Chondrocyte (in vitro differentiated cells): ENCODE measurements around the gene HPCAL4. TPM values are rescaled to one million over a fixed set of nuclear protein-coding genes. Genes with fewer than 3 reads are reported as not detected.

Experiments
- DNase-seq: peaks from one replicate; pipeline ENCODE4 v3.0.0; 2021; ENCODE audit warnings: mixed read lengths, low spot score
- H3K27ac Mint-ChIP-seq: one replicate; pipeline ENCODE4 v1.8.0; 2021; ENCODE audit warnings: mild to moderate bottlenecking, moderate library complexity, mixed read lengths; ENCODE audit not compliant: unreplicated experiment
- H3K27me3 Mint-ChIP-seq: 2 replicates; pipeline ENCODE4 v1.8.0; 2021; ENCODE audit warnings: low read depth, mixed read lengths
- H3K36me3 Mint-ChIP-seq: 2 replicates; pipeline ENCODE4 v1.8.0; 2021; ENCODE audit warnings: low read depth, mixed read lengths
- H3K4me1 Mint-ChIP-seq: 2 replicates; pipeline ENCODE4 v1.8.0; 2021; ENCODE audit warnings: low read depth, mild to moderate bottlenecking, mixed read lengths
- H3K4me3 Mint-ChIP-seq: one replicate; pipeline ENCODE4 v1.8.0; 2021; ENCODE audit warnings: mild to moderate bottlenecking, moderate library complexity, mixed read lengths; ENCODE audit not compliant: unreplicated experiment
- H3K9me3 Mint-ChIP-seq: 2 replicates; pipeline ENCODE4 v1.8.0; 2021; ENCODE audit warnings: low read depth, mixed read lengths
- total RNA-seq: library from RNA; stranded (reverse); gene quantifications from 3 replicates; pipeline ENCODE4 v1.2.1, GENCODE V29; 2021
- TF ChIP-seq, protein P1 (sequence below): fragments of 200-600 bp; sonication (generic); IDR thresholded peaks from 2 replicates; pipeline ENCODE4 v1.5.0; 2021; ENCODE audit warnings: antibody characterized with exemption, mild to moderate bottlenecking, moderate library complexity

The HPCAL4 gene
- total RNA-seq, 1 donor from 2014 or later: not detected

GRCh38 chr1:39732730-39733129, 41.5 kb upstream of the HPCAL4 start:
- Mint-ChIP-seq H3K4me1 (peaks cover 4% of the 10 kb centered on the region), H3K4me3 (no peak overlapping the region), H3K27me3 (peaks cover 37% of the 10 kb centered on the region), H3K9me3 (no peaks in the 10 kb centered on the region), H3K36me3 (peaks cover 1% of the 10 kb centered on the region), H3K27ac (no peak overlapping the region)
- TF ChIP-seq, protein P1, sequence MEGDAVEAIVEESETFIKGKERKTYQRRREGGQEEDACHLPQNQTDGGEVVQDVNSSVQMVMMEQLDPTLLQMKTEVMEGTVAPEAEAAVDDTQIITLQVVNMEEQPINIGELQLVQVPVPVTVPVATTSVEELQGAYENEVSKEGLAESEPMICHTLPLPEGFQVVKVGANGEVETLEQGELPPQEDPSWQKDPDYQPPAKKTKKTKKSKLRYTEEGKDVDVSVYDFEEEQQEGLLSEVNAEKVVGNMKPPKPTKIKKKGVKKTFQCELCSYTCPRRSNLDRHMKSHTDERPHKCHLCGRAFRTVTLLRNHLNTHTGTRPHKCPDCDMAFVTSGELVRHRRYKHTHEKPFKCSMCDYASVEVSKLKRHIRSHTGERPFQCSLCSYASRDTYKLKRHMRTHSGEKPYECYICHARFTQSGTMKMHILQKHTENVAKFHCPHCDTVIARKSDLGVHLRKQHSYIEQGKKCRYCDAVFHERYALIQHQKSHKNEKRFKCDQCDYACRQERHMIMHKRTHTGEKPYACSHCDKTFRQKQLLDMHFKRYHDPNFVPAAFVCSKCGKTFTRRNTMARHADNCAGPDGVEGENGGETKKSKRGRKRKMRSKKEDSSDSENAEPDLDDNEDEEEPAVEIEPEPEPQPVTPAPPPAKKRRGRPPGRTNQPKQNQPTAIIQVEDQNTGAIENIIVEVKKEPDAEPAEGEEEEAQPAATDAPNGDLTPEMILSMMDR: no peak
- DNase-seq: no peak

DNA sequence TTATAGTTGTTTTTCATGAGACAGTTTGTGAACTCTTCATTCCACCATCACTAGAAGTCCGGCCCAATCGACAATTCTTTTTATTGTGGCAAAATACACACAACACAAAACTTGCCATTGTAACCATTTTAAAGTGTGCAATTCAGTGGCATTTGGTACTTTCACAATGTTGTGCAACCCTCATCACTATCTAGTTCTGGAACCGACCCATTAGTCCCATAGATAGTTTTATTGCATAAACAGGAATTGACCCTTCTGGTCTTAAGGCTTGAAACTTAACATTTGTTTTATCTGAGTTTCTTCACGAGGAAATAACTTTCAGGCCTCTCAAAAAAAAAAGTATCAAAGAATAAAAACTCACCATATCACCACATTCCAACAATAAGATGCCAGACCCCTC, 38.6 kb upstream of the HPCAL4 start:
- peaks cover 4% of the 10 kb centered on the region for H3K4me1 Mint-ChIP-seq
- no peak overlapping the region for H3K4me3 Mint-ChIP-seq
- TF ChIP-seq, protein P1: no peak
- DNase-seq: no peak
- H3K36me3 Mint-ChIP-seq: no peaks in the 10 kb centered on the region
- H3K27ac Mint-ChIP-seq: no peak overlapping the region
- H3K9me3 Mint-ChIP-seq: no peaks in the 10 kb centered on the region
- peaks cover 48% of the 10 kb centered on the region for H3K27me3 Mint-ChIP-seq

DNA sequence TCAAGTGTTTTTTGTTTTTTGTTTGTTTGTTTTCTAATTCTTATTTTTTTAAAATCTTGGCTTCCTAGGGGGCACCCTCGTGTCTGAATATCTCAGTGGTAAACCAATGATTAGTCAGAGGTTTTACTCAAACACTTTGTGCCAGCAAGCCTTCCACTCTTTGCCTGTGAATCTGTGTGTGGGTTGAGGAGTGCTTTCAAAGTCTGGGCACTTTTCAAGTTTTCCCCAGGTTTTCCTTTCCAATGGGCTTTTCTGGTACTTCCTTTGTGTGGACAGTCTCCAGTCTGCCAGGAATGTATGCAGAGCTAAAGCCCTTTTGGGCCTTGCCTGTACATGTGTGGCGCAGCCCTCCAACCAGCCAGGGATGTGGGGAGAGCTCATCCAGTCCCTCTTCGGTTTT, 37.8 kb upstream of the HPCAL4 start:
- peaks cover 56% of the 10 kb centered on the region for H3K27me3 Mint-ChIP-seq
- H3K36me3 Mint-ChIP-seq: no peaks in the 10 kb centered on the region
- no peaks in the 10 kb centered on the region for H3K9me3 Mint-ChIP-seq
- peaks cover 4% of the 10 kb centered on the region for H3K4me1 Mint-ChIP-seq
- no peak for DNase-seq
- H3K27ac Mint-ChIP-seq: no peak overlapping the region
- no peak overlapping the region for H3K4me3 Mint-ChIP-seq
- TF ChIP-seq, protein P1: no peak

DNA sequence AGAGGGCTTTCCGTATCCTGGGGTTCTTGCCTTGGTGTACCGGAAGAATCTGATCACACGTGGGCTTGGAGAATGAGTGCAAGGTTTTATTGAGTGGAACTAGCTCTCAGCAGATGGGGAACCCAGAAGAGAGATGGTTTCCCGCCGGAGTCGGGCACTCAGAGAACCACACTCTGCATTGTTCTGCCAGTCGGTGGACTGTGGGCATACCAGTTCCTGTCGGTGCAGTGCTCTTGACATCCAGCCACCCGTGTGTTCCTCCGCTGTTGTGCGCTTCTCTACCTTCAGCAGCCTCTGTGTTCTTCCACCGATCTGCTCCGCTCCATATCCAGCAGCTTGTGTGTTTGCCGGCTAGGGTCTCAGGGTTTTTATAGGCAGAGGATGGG, 36.7 kb upstream of the HPCAL4 start:
- Mint-ChIP-seq H3K9me3 (no peaks in the 10 kb centered on the region), H3K4me1 (no peaks in the 10 kb centered on the region), H3K36me3 (no peaks in the 10 kb centered on the region), H3K27me3 (peaks cover 54% of the 10 kb centered on the region), H3K4me3 (no peak overlapping the region), H3K27ac (no peak overlapping the region)
- DNase-seq: no peak
- TF ChIP-seq, protein P1: no peak

- TF ChIP-seq, protein P1: no peak
- Mint-ChIP-seq H3K4me3 (no peak overlapping the region), H3K4me1 (no peaks in the 10 kb centered on the region), H3K9me3 (no peaks in the 10 kb centered on the region), H3K27me3 (peaks cover 52% of the 10 kb centered on the region), H3K36me3 (no peaks in the 10 kb centered on the region), H3K27ac (no peak overlapping the region)
- DNase-seq: no peak
Measured at GRCh38 chr1:39727221-39727931, 36.1 kb upstream of the HPCAL4 start.
